ENCODE data around the gene KNDC1.
A peak's percentile ranks its signal among the peaks of the same experiment; 100 is the strongest.

Gene KNDC1

GRCh38 chr10:133259602-133259989 is 99.6 kb downstream of the KNDC1 start:
- Histone ChIP-seq H2BK5ac (ENCODE audit: low read depth, low read length, poor library complexity, severe bottlenecking) (no peak overlapping the region), H2BK15ac (ENCODE audit: low read depth, poor library complexity, severe bottlenecking) (peak overlapping the region; percentile 82), H3K9ac (ENCODE audit: low read length) (peak overlapping the region; percentile 51), H2BK120ac (ENCODE audit: low read depth, low read length) (peak overlapping the region; percentile 15), H3K9me3 (ENCODE audit: control insufficient read depth, low read length) (no peaks in the 10 kb centered on the region), H4K91ac (ENCODE audit: low read length) (peak overlapping the region; percentile 97), H3K18ac (ENCODE audit: low read depth in 1 of 2, low read length in 2 of 2) (peak overlapping the region; percentile 85 to 87), H3K4me3 (ENCODE audit: insufficient read depth in 1 of 2, low read depth in 1 of 2, low read length in 2 of 2) (no peak overlapping the region), H3K27ac (ENCODE audit: low read length, poor library complexity, severe bottlenecking) (peak overlapping the region; percentile 79), H4K8ac (ENCODE audit: low read length) (peak overlapping the region; percentile 93), H3K14ac (ENCODE audit: low read length in 2 of 2) (peak overlapping the region in 1 of 2 experiments; percentile 31), H3K4me1 (ENCODE audit: control insufficient read depth, insufficient read depth, low read depth, low read length) (peaks cover 48% of the 10 kb centered on the region), H3K79me1 (replicated peaks; ENCODE audit: low read length, poor library complexity, severe bottlenecking) (no peaks in the 10 kb centered on the region), H3K4me2 (ENCODE audit: low read length, poor library complexity, severe bottlenecking) (no peak overlapping the region), H2BK12ac (ENCODE audit: low read length in 2 of 2) (peak overlapping the region; percentile 88 to 98), H2AK5ac (ENCODE audit: low read length, severe bottlenecking) (peak overlapping the region; percentile 38), H3K36me3 (ENCODE audit: control insufficient read depth in 1 of 2, insufficient read depth in 2 of 2, low read depth in 1 of 2, low read length in 2 of 2) (peaks cover 0 to 3% of the 10 kb centered on the region in 2 experiments), H3K4ac (ENCODE audit: low read depth in 1 of 2, low read length in 2 of 2) (peak overlapping the region; percentile 52 to 81), H3K27me3 (ENCODE audit: control insufficient read depth in 1 of 2, insufficient read depth in 1 of 2, low read length in 2 of 2) (no peaks in the 10 kb centered on the region), H2AFZ (ENCODE audit: low read depth, low read length) (peak overlapping the region; percentile 21), H3K23ac (ENCODE audit: low read length in 2 of 2) (no peak overlapping the region)
- no peak for DNase-seq
- 67% methylated on average over 12 of the region's 12 CpGs for WGBS

DNA sequence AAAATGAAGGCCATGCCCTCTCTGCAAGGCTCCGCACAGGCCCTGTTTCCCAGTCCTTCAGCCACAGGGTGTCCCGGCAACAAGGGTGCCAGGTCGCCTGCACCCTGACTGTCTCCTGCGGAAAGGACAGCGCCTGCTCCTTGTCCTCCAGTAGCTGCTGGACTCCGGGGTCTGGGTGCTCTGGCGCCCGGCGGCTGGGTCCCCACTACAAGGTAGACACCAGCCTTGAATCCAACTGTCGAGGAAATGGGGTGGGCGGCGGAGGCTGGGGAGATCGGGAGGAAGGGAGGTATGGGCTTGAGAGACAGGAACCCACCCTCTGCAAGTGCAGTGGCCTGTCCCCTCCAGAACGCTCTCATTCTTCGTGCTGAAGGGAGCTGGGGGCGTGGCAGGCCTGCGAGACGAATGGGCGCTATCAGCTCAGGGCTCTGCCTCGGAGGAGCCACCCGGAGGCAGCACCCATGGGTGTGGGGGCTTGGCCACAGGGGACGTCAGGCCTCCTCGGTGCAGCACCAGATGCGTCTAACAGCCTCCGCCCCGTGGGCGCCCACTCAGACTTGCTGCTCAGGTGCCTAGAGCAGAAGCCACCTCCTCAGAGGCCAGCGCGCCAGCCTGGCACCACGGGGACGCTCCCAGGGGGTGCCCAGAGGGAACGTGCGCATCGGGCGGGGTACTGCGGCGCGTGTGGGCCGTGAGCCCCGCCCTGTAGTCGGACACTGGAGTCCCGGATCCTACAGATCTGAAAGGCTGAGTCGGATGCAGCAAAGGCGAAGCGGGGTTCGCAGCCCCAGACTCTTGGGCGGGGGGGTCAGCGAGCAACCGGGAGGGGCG is 101.1 kb downstream of the KNDC1 start:
- Histone ChIP-seq H2AK5ac (ENCODE audit: low read length, severe bottlenecking) (peak overlapping the region; percentile 79), H2AFZ (ENCODE audit: low read depth, low read length) (no peak overlapping the region), H3K4me3 (ENCODE audit: insufficient read depth in 1 of 2, low read depth in 1 of 2, low read length in 2 of 2) (peak overlapping the region; percentile 78 to 81), H3K18ac (ENCODE audit: low read depth in 1 of 2, low read length in 2 of 2) (peak overlapping the region; percentile 97), H2BK15ac (ENCODE audit: low read depth, poor library complexity, severe bottlenecking) (peak overlapping the region; percentile 71), H2BK5ac (ENCODE audit: low read depth, low read length, poor library complexity, severe bottlenecking) (peak overlapping the region; percentile 59), H3K36me3 (ENCODE audit: control insufficient read depth in 1 of 2, insufficient read depth in 2 of 2, low read depth in 1 of 2, low read length in 2 of 2) (peaks cover 0 to 6% of the 10 kb centered on the region in 2 experiments), H3K4ac (ENCODE audit: low read depth in 1 of 2, low read length in 2 of 2) (peak overlapping the region; percentile 93 to 94), H3K4me2 (ENCODE audit: low read length, poor library complexity, severe bottlenecking) (peak overlapping the region; percentile 84), H3K9me3 (ENCODE audit: control insufficient read depth, low read length) (no peaks in the 10 kb centered on the region), H3K27ac (ENCODE audit: low read length, poor library complexity, severe bottlenecking) (no peak overlapping the region), H3K23ac (ENCODE audit: low read length in 2 of 2) (no peak overlapping the region), H3K4me1 (ENCODE audit: control insufficient read depth, insufficient read depth, low read depth, low read length) (peaks cover 48% of the 10 kb centered on the region), H3K14ac (ENCODE audit: low read length in 2 of 2) (peak overlapping the region; percentile 79 to 95), H2BK12ac (ENCODE audit: low read length in 2 of 2) (peak overlapping the region; percentile 28 to 85), H3K79me1 (replicated peaks; ENCODE audit: low read length, poor library complexity, severe bottlenecking) (no peaks in the 10 kb centered on the region), H4K8ac (ENCODE audit: low read length) (peak overlapping the region; percentile 98), H3K9ac (ENCODE audit: low read length) (peak overlapping the region; percentile 65), H3K27me3 (ENCODE audit: control insufficient read depth in 1 of 2, insufficient read depth in 1 of 2, low read length in 2 of 2) (no peaks in the 10 kb centered on the region), H4K91ac (ENCODE audit: low read length) (peak overlapping the region; percentile 97), H2BK120ac (ENCODE audit: low read depth, low read length) (peak overlapping the region; percentile 93)
- peak; percentile 44 for DNase-seq
- WGBS, result 47% methylated on average over 41 of the region's 50 CpGs

DNA sequence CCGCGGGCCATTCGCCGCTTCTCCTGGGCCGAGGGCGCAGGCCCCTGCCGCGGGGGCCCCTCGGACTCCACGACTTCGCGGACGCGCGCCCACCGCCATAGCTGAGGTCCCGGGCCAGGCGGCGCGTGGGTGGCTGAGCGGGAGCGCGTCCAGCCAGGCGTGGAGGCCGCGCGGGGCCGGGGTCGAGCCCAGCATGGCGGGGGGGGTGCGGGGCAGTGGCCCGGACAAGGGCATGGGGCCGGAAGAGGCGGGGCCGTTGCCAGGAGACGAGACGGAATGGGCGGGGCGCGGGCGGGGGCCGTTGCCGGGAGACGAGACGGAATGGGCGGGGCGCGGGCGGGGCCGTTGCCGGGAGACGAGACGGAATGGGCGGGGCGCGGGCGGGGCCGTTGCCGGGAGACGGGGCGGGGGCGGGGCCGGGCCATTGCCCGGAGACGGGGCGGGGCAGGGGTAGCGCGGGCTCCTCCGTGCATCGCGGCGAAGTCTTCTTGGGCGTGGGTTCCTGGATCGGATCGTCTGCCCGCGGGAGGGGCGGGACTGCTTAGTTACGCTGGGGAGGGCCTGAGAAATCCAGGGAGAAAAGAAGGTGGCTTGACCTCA is 101.8 kb downstream of the KNDC1 start:
- Histone ChIP-seq H3K79me1 (replicated peaks; ENCODE audit: low read length, poor library complexity, severe bottlenecking) (no peaks in the 10 kb centered on the region), H3K9me3 (ENCODE audit: control insufficient read depth, low read length) (no peaks in the 10 kb centered on the region), H4K8ac (ENCODE audit: low read length) (peak overlapping the region; percentile 98), H4K91ac (ENCODE audit: low read length) (peak overlapping the region; percentile 97), H2BK15ac (ENCODE audit: low read depth, poor library complexity, severe bottlenecking) (peak overlapping the region; percentile 71), H3K9ac (ENCODE audit: low read length) (peak overlapping the region; percentile 65), H2BK5ac (ENCODE audit: low read depth, low read length, poor library complexity, severe bottlenecking) (no peak overlapping the region), H3K4me2 (ENCODE audit: low read length, poor library complexity, severe bottlenecking) (peak overlapping the region; percentile 84), H3K4me3 (ENCODE audit: insufficient read depth in 1 of 2, low read depth in 1 of 2, low read length in 2 of 2) (peak overlapping the region; percentile 78 to 81), H2BK120ac (ENCODE audit: low read depth, low read length) (peak overlapping the region; percentile 93), H3K23ac (ENCODE audit: low read length in 2 of 2) (peak overlapping the region in 1 of 2 experiments; percentile 17), H3K27ac (ENCODE audit: low read length, poor library complexity, severe bottlenecking) (no peak overlapping the region), H3K27me3 (ENCODE audit: control insufficient read depth in 1 of 2, insufficient read depth in 1 of 2, low read length in 2 of 2) (no peaks in the 10 kb centered on the region), H2BK12ac (ENCODE audit: low read length in 2 of 2) (no peak overlapping the region), H2AFZ (ENCODE audit: low read depth, low read length) (peak overlapping the region; percentile 68), H2AK5ac (ENCODE audit: low read length, severe bottlenecking) (no peak overlapping the region), H3K4ac (ENCODE audit: low read depth in 1 of 2, low read length in 2 of 2) (peak overlapping the region in 1 of 2 experiments; percentile 94), H3K36me3 (ENCODE audit: control insufficient read depth in 1 of 2, insufficient read depth in 2 of 2, low read depth in 1 of 2, low read length in 2 of 2) (peaks cover 0 to 11% of the 10 kb centered on the region in 2 experiments), H3K4me1 (ENCODE audit: control insufficient read depth, insufficient read depth, low read depth, low read length) (peaks cover 48% of the 10 kb centered on the region), H3K14ac (ENCODE audit: low read length in 2 of 2) (peak overlapping the region; percentile 79 to 85), H3K18ac (ENCODE audit: low read depth in 1 of 2, low read length in 2 of 2) (peak overlapping the region; percentile 97)
- peak; percentile 56 for DNase-seq
- 2% methylated on average over 36 of the region's 79 CpGs for WGBS

DNA sequence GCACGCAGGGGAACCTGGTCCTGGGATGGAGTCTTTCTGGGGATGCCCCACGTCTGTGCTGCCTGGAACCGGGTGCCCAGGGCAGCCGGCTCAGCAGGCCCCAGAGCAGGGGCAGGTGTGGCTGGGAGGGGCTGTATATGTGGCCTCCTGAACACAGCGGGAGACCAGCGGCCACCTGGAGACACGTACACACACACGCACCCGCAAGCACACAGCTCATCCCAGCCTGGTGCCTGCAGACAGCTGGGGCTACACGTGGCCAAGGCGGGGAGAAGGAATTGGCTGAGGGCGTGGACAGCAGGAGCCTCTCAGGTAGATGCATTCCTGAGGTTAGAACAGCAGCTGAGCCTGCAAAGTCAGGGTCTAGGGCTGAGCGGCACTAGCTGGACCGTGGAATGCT is 102.7 kb downstream of the KNDC1 start:
- Histone ChIP-seq H3K4me1 (ENCODE audit: control insufficient read depth, insufficient read depth, low read depth, low read length) (peaks cover 42% of the 10 kb centered on the region), H2BK120ac (ENCODE audit: low read depth, low read length) (no peak overlapping the region), H3K4ac (ENCODE audit: low read depth in 1 of 2, low read length in 2 of 2) (no peak overlapping the region), H3K27me3 (ENCODE audit: control insufficient read depth in 1 of 2, insufficient read depth in 1 of 2, low read length in 2 of 2) (no peaks in the 10 kb centered on the region), H2AK5ac (ENCODE audit: low read length, severe bottlenecking) (no peak overlapping the region), H3K79me1 (replicated peaks; ENCODE audit: low read length, poor library complexity, severe bottlenecking) (no peaks in the 10 kb centered on the region), H3K27ac (ENCODE audit: low read length, poor library complexity, severe bottlenecking) (no peak overlapping the region), H3K36me3 (ENCODE audit: control insufficient read depth in 1 of 2, insufficient read depth in 2 of 2, low read depth in 1 of 2, low read length in 2 of 2) (peaks cover 0 to 20% of the 10 kb centered on the region in 2 experiments), H3K23ac (ENCODE audit: low read length in 2 of 2) (no peak overlapping the region), H4K91ac (ENCODE audit: low read length) (no peak overlapping the region), H3K14ac (ENCODE audit: low read length in 2 of 2) (peak overlapping the region in 1 of 2 experiments; percentile 6), H3K18ac (ENCODE audit: low read depth in 1 of 2, low read length in 2 of 2) (no peak overlapping the region), H2BK12ac (ENCODE audit: low read length in 2 of 2) (no peak overlapping the region), H2AFZ (ENCODE audit: low read depth, low read length) (no peak overlapping the region), H2BK15ac (ENCODE audit: low read depth, poor library complexity, severe bottlenecking) (no peak overlapping the region), H4K8ac (ENCODE audit: low read length) (no peak overlapping the region), H2BK5ac (ENCODE audit: low read depth, low read length, poor library complexity, severe bottlenecking) (no peak overlapping the region), H3K4me3 (ENCODE audit: insufficient read depth in 1 of 2, low read depth in 1 of 2, low read length in 2 of 2) (no peak overlapping the region), H3K9me3 (ENCODE audit: control insufficient read depth, low read length) (no peaks in the 10 kb centered on the region), H3K4me2 (ENCODE audit: low read length, poor library complexity, severe bottlenecking) (no peak overlapping the region), H3K9ac (ENCODE audit: low read length) (peak overlapping the region; percentile 55)
- WGBS, result 88% methylated on average over 14 of the region's 14 CpGs
- no peak for DNase-seq
